K562 (cell line): Measurements from ENCODE around the gene C1orf105. TPM values are rescaled to one million over a fixed set of nuclear protein-coding genes. Genes with fewer than 3 reads are reported as not detected.

Experiments
- CAMTA2 ChIP-seq: fragments of 250-450 bp; sonication (Bioruptor Pico); conservative IDR thresholded peaks from 2 replicates; pipeline ENCODE4 v1.5.1; 2022
- EGR1 ChIP-seq: fragments of 450-650 bp; conservative IDR thresholded peaks from 2 replicates; pipeline ENCODE4 v1.6.1; 2017; ENCODE audit warnings: mild to moderate bottlenecking
- ETS2 ChIP-seq: IDR thresholded peaks from 2 replicates; pipeline ENCODE4 v1.6.1; 2016; ENCODE audit warnings: borderline replicate concordance, missing genetic modification characterization, mild to moderate bottlenecking, moderate library complexity, missing compliant biosample characterization; ENCODE audit not compliant: poor library complexity, severe bottlenecking
- GATA2 ChIP-seq: sonication (generic); formaldehyde crosslinking; IDR thresholded peaks from 2 replicates; pipeline ENCODE4 v1.4.0; 2020; ENCODE audit warnings: mild to moderate bottlenecking, missing genetic modification reagents
- KLF13 ChIP-seq: fragments of 450-650 bp; IDR thresholded peaks from 2 replicates; pipeline ENCODE4 v1.6.1; 2016; ENCODE audit warnings: missing genetic modification characterization, low read depth, mild to moderate bottlenecking, missing compliant biosample characterization, moderate library complexity, borderline replicate concordance
- NEUROD1 ChIP-seq: fragments of 150-350 bp; IDR thresholded peaks from 2 replicates; pipeline ENCODE4 v1.6.1; 2014; ENCODE audit warnings: borderline replicate concordance, low read length, low read depth; ENCODE audit not compliant: partially characterized antibody
- RB1 ChIP-seq: fragments of 450-650 bp; IDR thresholded peaks from 2 replicates; pipeline ENCODE4 v1.6.1; 2017; ENCODE audit warnings: low read depth, mild to moderate bottlenecking
- SMAD1 ChIP-seq: fragments of 150-350 bp; IDR thresholded peaks from 2 replicates; pipeline ENCODE4 v1.6.1; 2014; ENCODE audit warnings: low read length, low read depth; ENCODE audit not compliant: partially characterized antibody
- SMARCE1 ChIP-seq: fragments of 450-650 bp; IDR thresholded peaks from 2 replicates; pipeline ENCODE4 v1.7.1; 2016; ENCODE audit warnings: mild to moderate bottlenecking
- SREBF1 ChIP-seq: fragments of 150-350 bp; IDR thresholded peaks from 2 replicates; pipeline ENCODE4 v1.6.1; 2014; ENCODE audit warnings: antibody characterized with exemption, low read depth, low read length, borderline replicate concordance
- STAT5A ChIP-seq: IDR thresholded peaks from 2 replicates; pipeline ENCODE4 v1.6.1; 2012; ENCODE audit warnings: low read length, inconsistent platforms, borderline replicate concordance
- TAL1 ChIP-seq: fragments of 450-650 bp; IDR thresholded peaks from 2 replicates; pipeline ENCODE4 v1.6.1; 2016; ENCODE audit warnings: mild to moderate bottlenecking
- ZFP36 ChIP-seq: fragments of 150-350 bp; IDR thresholded peaks from 2 replicates; pipeline ENCODE4 v1.6.1; 2018; ENCODE audit warnings: low read length, low read depth; ENCODE audit not compliant: partially characterized antibody
- ZNF316 ChIP-seq: fragments of 450-650 bp; IDR thresholded peaks from 2 replicates; pipeline ENCODE4 v1.6.1; 2016
- ZNF449 ChIP-seq: fragments of 250-450 bp; sonication (Bioruptor Pico); IDR thresholded peaks from 2 replicates; pipeline ENCODE4 v1.8.0; 2022; ENCODE audit warnings: moderate library complexity, mild to moderate bottlenecking, inconsistent platforms
- ZNF696 ChIP-seq: fragments of 250-450 bp; sonication (Bioruptor Pico); conservative IDR thresholded peaks from 2 replicates; pipeline ENCODE4 v1.4.0; 2020; ENCODE audit warnings: mild to moderate bottlenecking, moderate library complexity
- polyA plus RNA-seq, 8 experiments: library from polyadenylated mRNA; depleted of rRNA in 4 of 8; stranded (reverse) in 5 of 8; unstranded in 3 of 8; fragments of >200 nt; fragmentation: Nextera tagmentation in 2 of 8; fragmentation: Illumina TruSeq in 1 of 8; extraction: Ambion mirVana in 2 of 8; extraction: Trizol in 1 of 8; gene quantifications; 2 replicates each; pipeline versions ENCODE4 v1.2.1 to v1.2.3, GENCODE V29; 2011 to 2014; ENCODE audit warnings: inconsistent platforms in 1 of 8, missing spikeins in 1 of 8
- total RNA-seq, 7 experiments: library from RNA; depleted of rRNA in 6 of 7; stranded (reverse); fragments of >200 nt in 6 of 7; fragmentation: Illumina TruSeq in 2 of 7; extraction: Trizol in 2 of 7; gene quantifications; 2 replicates each; pipeline versions ENCODE4 v1.2.1 to v1.2.3, GENCODE V29; 2011 to 2021; ENCODE audit warnings: low replicate concordance in 1 of 7
- TF ChIP-seq, protein P1 (sequence below): sonication (generic); formaldehyde crosslinking; IDR thresholded peaks from 2 replicates; pipeline ENCODE4 v1.8.0; 2023; ENCODE audit warnings: mild to moderate bottlenecking, missing genetic modification reagents
- TF ChIP-seq, protein P2 (sequence below): fragments of 250-450 bp; sonication (Bioruptor Pico); IDR thresholded peaks from 2 replicates; pipeline ENCODE4 v1.5.0; 2020; ENCODE audit warnings: mild to moderate bottlenecking
- TF ChIP-seq, protein P3 (sequence below), 2 experiments: fragments of 150-350 bp in 1 of 2; IDR thresholded peaks; 2 replicates each; pipeline ENCODE4 v1.6.1; 2012 to 2016; ENCODE audit warnings: low read depth in 2 of 2, low read length in 2 of 2, mild to moderate bottlenecking in 1 of 2, moderate library complexity in 1 of 2

C1orf105 gene
- total and polyA plus RNA-seq, 9 of the 15 experiments (the other 6 are each of a cell fraction or from before 2014, with no cell fraction given) = 0.08 TPM; not detected in 8

- TF ChIP-seq, protein P1, sequence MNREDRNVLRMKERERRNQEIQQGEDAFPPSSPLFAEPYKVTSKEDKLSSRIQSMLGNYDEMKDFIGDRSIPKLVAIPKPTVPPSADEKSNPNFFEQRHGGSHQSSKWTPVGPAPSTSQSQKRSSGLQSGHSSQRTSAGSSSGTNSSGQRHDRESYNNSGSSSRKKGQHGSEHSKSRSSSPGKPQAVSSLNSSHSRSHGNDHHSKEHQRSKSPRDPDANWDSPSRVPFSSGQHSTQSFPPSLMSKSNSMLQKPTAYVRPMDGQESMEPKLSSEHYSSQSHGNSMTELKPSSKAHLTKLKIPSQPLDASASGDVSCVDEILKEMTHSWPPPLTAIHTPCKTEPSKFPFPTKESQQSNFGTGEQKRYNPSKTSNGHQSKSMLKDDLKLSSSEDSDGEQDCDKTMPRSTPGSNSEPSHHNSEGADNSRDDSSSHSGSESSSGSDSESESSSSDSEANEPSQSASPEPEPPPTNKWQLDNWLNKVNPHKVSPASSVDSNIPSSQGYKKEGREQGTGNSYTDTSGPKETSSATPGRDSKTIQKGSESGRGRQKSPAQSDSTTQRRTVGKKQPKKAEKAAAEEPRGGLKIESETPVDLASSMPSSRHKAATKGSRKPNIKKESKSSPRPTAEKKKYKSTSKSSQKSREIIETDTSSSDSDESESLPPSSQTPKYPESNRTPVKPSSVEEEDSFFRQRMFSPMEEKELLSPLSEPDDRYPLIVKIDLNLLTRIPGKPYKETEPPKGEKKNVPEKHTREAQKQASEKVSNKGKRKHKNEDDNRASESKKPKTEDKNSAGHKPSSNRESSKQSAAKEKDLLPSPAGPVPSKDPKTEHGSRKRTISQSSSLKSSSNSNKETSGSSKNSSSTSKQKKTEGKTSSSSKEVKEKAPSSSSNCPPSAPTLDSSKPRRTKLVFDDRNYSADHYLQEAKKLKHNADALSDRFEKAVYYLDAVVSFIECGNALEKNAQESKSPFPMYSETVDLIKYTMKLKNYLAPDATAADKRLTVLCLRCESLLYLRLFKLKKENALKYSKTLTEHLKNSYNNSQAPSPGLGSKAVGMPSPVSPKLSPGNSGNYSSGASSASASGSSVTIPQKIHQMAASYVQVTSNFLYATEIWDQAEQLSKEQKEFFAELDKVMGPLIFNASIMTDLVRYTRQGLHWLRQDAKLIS (CRISPR knock-in tag) = 0 out of 2 replicates have a peak, but pooled peaks have one; percentile 35
- TF ChIP-seq ZNF696 (CRISPR knock-in tag) (no peak), ZFP36 (no peak), ZNF316 (no peak), SMARCE1 (peak; percentile 77; the same call in 1 of the 2 replicates), KLF13 (0 out of 2 replicates have a peak, but pooled peaks have one; percentile 28), RB1 (no peak), NEUROD1 (peak; percentile 63), ZNF449 (CRISPR knock-in tag) (no peak; the same call in none of the 2 replicates), GATA2 (CRISPR knock-in tag) (peak; percentile 96), EGR1 (no peak), SREBF1 (no peak), SMAD1 (no peak), STAT5A (peak; percentile 78; the same call in 1 of the 2 replicates), ETS2 (tag) (no peak), CAMTA2 (CRISPR knock-in tag) (0 out of 2 replicates have a peak, but pooled peaks have one; percentile 67), TAL1 (peak; percentile 92)
- TF ChIP-seq, protein P2, sequence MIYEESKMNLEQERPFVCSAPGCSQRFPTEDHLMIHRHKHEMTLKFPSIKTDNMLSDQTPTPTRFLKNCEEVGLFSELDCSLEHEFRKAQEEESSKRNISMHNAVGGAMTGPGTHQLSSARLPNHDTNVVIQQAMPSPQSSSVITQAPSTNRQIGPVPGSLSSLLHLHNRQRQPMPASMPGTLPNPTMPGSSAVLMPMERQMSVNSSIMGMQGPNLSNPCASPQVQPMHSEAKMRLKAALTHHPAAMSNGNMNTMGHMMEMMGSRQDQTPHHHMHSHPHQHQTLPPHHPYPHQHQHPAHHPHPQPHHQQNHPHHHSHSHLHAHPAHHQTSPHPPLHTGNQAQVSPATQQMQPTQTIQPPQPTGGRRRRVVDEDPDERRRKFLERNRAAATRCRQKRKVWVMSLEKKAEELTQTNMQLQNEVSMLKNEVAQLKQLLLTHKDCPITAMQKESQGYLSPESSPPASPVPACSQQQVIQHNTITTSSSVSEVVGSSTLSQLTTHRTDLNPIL (CRISPR knock-in tag) = no peak
- TF ChIP-seq, protein P3, sequence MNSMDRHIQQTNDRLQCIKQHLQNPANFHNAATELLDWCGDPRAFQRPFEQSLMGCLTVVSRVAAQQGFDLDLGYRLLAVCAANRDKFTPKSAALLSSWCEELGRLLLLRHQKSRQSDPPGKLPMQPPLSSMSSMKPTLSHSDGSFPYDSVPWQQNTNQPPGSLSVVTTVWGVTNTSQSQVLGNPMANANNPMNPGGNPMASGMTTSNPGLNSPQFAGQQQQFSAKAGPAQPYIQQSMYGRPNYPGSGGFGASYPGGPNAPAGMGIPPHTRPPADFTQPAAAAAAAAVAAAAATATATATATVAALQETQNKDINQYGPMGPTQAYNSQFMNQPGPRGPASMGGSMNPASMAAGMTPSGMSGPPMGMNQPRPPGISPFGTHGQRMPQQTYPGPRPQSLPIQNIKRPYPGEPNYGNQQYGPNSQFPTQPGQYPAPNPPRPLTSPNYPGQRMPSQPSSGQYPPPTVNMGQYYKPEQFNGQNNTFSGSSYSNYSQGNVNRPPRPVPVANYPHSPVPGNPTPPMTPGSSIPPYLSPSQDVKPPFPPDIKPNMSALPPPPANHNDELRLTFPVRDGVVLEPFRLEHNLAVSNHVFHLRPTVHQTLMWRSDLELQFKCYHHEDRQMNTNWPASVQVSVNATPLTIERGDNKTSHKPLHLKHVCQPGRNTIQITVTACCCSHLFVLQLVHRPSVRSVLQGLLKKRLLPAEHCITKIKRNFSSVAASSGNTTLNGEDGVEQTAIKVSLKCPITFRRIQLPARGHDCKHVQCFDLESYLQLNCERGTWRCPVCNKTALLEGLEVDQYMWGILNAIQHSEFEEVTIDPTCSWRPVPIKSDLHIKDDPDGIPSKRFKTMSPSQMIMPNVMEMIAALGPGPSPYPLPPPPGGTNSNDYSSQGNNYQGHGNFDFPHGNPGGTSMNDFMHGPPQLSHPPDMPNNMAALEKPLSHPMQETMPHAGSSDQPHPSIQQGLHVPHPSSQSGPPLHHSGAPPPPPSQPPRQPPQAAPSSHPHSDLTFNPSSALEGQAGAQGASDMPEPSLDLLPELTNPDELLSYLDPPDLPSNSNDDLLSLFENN (IDR thresholded peaks at IDR 0.05; ENCODE audit: low read depth in 2 of 2, low read length in 2 of 2) = peak in 1 of 2 experiments; percentile 85; a peak in 2 of 4 replicates
These were observed 35.9 kb downstream of the C1orf105 start (continued) for GRCh38 chr1:172456344-172456769.
